ENCODE measurements around the gene SNF8.

GRCh38 chr17:48954300-48954755 lies 9.7 kb upstream of the SNF8 start:
- TF ChIP-seq CTCF (conservative IDR thresholded peaks at IDR 0.05 in 1 of 2, IDR thresholded peaks at IDR 0.05 in 1 of 2; ENCODE audit: low read depth in 1 of 2, low read length in 2 of 2) (peak; percentile 73 to 84), EZH2 (IDR thresholded peaks at IDR 0.05; ENCODE audit: low read length, missing control alignments) (no peak)
